Neural crest cell (in vitro differentiated cells): Measurements from ENCODE around the gene VWA8. TPM values are rescaled to one million over a fixed set of nuclear protein-coding genes. Genes with fewer than 3 reads are reported as not detected.
"Not testable (repeated sequence)": the region's sequence is repeated elsewhere in the genome, so short reads cannot be mapped to it uniquely, and the experiment has no call there.

Source experiments
- DNase-seq: peaks from one replicate; pipeline ENCODE4 v3.0.0; 2021; ENCODE audit warnings: low read depth, mixed read lengths, low spot score
- H3K27ac Mint-ChIP-seq: one replicate; pipeline ENCODE4 v1.8.0; 2021; ENCODE audit warnings: mild to moderate bottlenecking, mixed read lengths; ENCODE audit not compliant: unreplicated experiment
- H3K27me3 Mint-ChIP-seq: 2 replicates; pipeline ENCODE4 v1.8.0; 2021; ENCODE audit warnings: low read depth, mild to moderate bottlenecking, mixed read lengths
- H3K36me3 Mint-ChIP-seq: 2 replicates; pipeline ENCODE4 v1.8.0; 2021; ENCODE audit warnings: low read depth, mild to moderate bottlenecking, mixed read lengths
- H3K4me1 Mint-ChIP-seq: 2 replicates; pipeline ENCODE4 v1.8.0; 2021; ENCODE audit warnings: mixed read lengths
- H3K4me3 Mint-ChIP-seq: one replicate; pipeline ENCODE4 v1.8.0; 2021; ENCODE audit warnings: mild to moderate bottlenecking, mixed read lengths
- H3K9me3 Mint-ChIP-seq: 2 replicates; pipeline ENCODE4 v1.8.0; 2021; ENCODE audit warnings: mixed read lengths
- total RNA-seq: library from RNA; stranded (reverse); gene quantifications from 2 replicates; pipeline ENCODE4 v1.2.1, GENCODE V29; 2021
- TF ChIP-seq, protein P1 (sequence below): fragments of 200-600 bp; sonication (generic); conservative IDR thresholded peaks from 2 replicates; pipeline ENCODE4 v1.5.0; 2021; ENCODE audit warnings: antibody characterized with exemption, mild to moderate bottlenecking

VWA8 gene
- total RNA-seq, 1 donor from 2014 or later = 19.5 TPM

DNA sequence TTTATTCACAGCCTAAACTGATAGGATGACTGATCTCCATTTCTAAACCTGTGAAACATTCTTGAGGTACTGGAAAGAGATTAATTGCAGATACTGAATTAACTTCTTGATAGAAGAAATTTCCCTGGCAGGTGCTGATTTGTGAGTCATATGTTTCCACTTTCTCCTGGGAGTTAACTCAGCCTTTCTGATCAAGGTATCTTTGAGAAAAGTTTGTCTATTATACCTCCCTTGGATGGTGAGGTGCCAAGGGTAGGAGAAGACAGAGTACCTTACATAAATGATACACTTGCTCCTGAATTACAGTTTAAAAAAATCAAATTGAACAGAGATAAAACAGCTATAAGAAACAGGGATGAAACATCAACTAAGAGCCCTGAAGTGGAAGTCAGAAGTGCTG, 380.6 kb downstream of the VWA8 start:
- no peak for DNase-seq
- Mint-ChIP-seq H3K27me3 (no peaks in the 10 kb centered on the region), H3K9me3 (peaks cover 6% of the 10 kb centered on the region), H3K36me3 (peaks cover 36% of the 10 kb centered on the region), H3K27ac (no peak overlapping the region), H3K4me3 (no peak overlapping the region), H3K4me1 (peaks cover 5% of the 10 kb centered on the region)
- TF ChIP-seq, protein P1, sequence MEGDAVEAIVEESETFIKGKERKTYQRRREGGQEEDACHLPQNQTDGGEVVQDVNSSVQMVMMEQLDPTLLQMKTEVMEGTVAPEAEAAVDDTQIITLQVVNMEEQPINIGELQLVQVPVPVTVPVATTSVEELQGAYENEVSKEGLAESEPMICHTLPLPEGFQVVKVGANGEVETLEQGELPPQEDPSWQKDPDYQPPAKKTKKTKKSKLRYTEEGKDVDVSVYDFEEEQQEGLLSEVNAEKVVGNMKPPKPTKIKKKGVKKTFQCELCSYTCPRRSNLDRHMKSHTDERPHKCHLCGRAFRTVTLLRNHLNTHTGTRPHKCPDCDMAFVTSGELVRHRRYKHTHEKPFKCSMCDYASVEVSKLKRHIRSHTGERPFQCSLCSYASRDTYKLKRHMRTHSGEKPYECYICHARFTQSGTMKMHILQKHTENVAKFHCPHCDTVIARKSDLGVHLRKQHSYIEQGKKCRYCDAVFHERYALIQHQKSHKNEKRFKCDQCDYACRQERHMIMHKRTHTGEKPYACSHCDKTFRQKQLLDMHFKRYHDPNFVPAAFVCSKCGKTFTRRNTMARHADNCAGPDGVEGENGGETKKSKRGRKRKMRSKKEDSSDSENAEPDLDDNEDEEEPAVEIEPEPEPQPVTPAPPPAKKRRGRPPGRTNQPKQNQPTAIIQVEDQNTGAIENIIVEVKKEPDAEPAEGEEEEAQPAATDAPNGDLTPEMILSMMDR = no peak

DNA sequence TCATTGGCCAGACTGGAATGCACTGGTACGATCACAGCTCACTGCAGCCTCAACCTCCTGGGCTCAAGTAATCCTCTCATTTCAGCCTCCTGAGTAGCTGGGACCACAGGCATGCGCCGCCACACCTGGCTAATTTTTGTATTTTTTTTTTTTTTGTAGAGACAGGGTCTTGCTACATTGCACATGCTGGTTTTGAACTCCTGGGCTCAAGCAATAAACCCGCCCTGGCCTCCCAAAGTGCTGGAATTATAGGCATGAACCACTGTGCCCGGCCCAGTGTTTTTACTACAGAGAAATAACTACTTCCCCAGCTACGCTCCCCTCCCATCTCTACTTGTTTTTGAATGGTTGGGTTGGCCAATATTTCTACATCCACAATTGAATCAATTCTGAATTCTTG, 381.0 kb downstream of the VWA8 start:
- H3K27ac Mint-ChIP-seq = no peak overlapping the region
- TF ChIP-seq, protein P1 = no peak
- H3K9me3 Mint-ChIP-seq = peaks cover 6% of the 10 kb centered on the region
- H3K4me3 Mint-ChIP-seq = no peak overlapping the region
- no peaks in the 10 kb centered on the region for H3K27me3 Mint-ChIP-seq
- peaks cover 36% of the 10 kb centered on the region for H3K36me3 Mint-ChIP-seq
- no peak for DNase-seq
- H3K4me1 Mint-ChIP-seq = peaks cover 5% of the 10 kb centered on the region

DNA sequence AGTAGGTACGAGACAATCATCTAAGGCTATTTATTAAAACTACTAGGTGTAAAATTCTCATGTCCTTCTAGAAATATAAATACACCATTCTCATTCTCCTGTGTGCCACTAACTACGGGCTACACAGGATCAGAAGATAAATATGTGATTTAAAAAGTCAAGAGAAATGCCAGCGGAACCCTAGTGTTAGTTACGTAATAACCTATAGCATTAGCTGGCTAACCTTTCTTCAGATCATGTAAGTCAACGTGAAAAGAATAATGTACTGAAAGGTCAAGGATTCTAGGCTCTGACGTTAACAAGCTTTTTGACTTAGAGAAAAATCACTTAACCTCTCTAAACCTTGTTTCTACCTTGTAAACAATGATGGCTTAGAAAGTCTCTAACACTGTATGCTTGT, 381.7 kb downstream of the VWA8 start:
- peaks cover 5% of the 10 kb centered on the region for H3K4me1 Mint-ChIP-seq
- TF ChIP-seq, protein P1 = no peak
- no peak overlapping the region for H3K27ac Mint-ChIP-seq
- H3K36me3 Mint-ChIP-seq = peaks cover 40% of the 10 kb centered on the region
- H3K4me3 Mint-ChIP-seq = no peak overlapping the region
- H3K27me3 Mint-ChIP-seq = no peaks in the 10 kb centered on the region
- peaks cover 8% of the 10 kb centered on the region for H3K9me3 Mint-ChIP-seq
- DNase-seq = no peak

DNA sequence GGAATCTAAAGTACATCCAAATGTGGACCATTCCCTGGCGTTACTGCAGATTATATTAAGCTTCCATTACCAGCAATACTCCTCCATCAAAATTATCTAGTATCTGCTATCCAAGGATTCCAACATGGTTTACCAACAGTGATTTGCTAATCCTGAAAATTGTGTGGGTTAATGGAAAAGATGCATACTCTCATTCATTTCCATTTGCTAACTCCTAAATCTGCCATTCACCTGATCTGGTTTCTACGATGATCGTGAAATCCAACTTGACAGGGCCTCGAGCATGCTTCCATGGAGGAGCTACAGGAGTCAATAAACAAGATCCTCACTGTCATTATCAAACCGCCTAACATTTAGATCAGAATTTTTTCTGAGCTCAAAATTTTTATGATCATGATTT, 382.5 kb downstream of the VWA8 start:
- DNase-seq = no peak
- no peak overlapping the region for H3K4me3 Mint-ChIP-seq
- peaks cover 5% of the 10 kb centered on the region for H3K4me1 Mint-ChIP-seq
- H3K27me3 Mint-ChIP-seq = no peaks in the 10 kb centered on the region
- H3K27ac Mint-ChIP-seq = no peak overlapping the region
- peaks cover 39% of the 10 kb centered on the region for H3K36me3 Mint-ChIP-seq
- TF ChIP-seq, protein P1 = no peak
- H3K9me3 Mint-ChIP-seq = peaks cover 9% of the 10 kb centered on the region

DNA sequence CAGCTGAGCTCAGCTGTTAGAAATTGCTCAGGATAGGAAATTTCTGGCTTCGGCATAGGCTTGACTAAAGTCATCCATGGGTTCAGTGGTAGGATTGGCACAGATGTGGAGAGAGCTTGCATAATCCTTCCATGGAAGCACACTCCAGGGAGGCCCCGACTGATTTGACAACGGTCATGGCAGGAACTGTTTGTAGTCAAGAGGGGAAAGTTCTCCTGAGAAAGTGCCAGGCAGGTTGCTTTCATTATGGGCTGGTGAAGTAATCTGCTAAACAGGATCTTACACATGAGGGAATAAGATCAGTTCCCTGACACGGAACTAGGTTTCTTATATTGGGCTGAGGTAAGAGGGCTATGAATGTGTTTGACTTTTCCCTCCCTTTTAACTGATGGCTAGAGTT, 383.5 kb downstream of the VWA8 start:
- peaks cover 32% of the 10 kb centered on the region for H3K36me3 Mint-ChIP-seq
- H3K27me3 Mint-ChIP-seq = no peaks in the 10 kb centered on the region
- peaks cover 5% of the 10 kb centered on the region for H3K4me1 Mint-ChIP-seq
- H3K4me3 Mint-ChIP-seq = no peak overlapping the region
- DNase-seq = no peak
- TF ChIP-seq, protein P1 = no peak
- peaks cover 4% of the 10 kb centered on the region for H3K9me3 Mint-ChIP-seq
- H3K27ac Mint-ChIP-seq = no peak overlapping the region

DNA sequence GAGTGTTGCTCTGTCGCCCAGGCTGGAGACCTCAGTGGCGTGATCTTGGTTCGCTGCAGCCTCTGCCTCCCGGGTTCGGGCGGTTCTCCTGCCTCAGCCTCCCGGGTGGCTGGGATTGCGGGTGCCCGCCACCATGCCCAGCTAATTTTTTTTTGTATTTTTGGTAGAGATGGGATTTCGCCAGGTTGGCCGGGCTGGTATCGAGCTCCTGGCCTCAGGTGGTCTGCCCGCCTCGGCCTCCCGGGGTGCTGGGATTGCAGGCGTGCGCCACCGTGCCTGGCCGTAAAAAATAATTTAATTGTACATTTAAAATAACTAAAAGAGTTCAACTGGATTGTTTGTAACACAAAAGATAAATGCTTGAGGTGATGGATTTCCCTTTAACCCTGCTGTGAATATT, 387.3 kb downstream of the VWA8 start:
- H3K4me3 Mint-ChIP-seq, H3K9me3 Mint-ChIP-seq, H3K27me3 Mint-ChIP-seq, H3K27ac Mint-ChIP-seq, DNase-seq: not testable (repeated sequence)
- H3K4me1 Mint-ChIP-seq = peaks cover 12% of the 10 kb centered on the region
- H3K36me3 Mint-ChIP-seq = peaks cover 36% of the 10 kb centered on the region

DNA sequence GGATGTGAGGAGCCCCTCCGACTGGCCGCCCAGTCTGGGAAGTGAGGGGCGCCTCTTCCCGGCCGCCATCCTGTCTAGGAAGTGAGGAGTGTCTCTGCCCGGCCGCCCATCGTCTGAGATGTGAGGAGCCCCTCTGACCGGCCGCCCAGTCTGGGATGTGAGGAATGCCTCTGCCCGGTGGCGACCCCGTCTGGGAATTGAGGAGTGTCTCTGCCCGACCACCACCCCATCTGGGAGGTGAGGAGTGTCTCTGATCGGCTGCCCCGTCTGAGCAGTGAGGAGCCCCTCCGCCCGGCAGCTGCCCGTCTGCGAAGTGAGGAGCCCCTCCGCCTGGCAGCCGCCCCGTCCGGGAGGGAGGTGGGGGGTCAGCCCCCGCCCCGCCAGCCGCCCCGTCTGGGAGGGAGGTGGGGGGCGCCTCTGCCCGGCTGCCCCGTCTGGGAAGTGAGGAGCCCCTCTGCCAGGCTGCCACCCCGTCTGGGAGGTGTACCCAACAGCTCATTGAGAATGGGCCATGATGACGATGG, 389.0 kb downstream of the VWA8 start:
- not testable (repeated sequence) for DNase-seq, H3K9me3 Mint-ChIP-seq, H3K27ac Mint-ChIP-seq, H3K4me3 Mint-ChIP-seq, H3K27me3 Mint-ChIP-seq
- Mint-ChIP-seq H3K4me1 (peaks cover 26% of the 10 kb centered on the region), H3K36me3 (peaks cover 40% of the 10 kb centered on the region)
